K562 (cell line): ENCODE data around the gene FAM53C. TPM values are rescaled to one million over a fixed set of nuclear protein-coding genes. Genes with fewer than 3 reads are reported as not detected.

ENCODE experiments used
- ATAC-seq: fragments of 200-7000 bp; cut with Tn5 transposase; 3 replicates; pipeline ENCODE4 v1.9.1; 2020; ENCODE audit warnings: moderate library complexity
- BruUV-seq: library from RNA; stranded (reverse); fragments of 400-500 nt; replicated peaks from 2 replicates; lab custom pipeline; 2021; lab: Mats Ljungman, UMichigan
- CTCF ChIA-PET: fragments of 300-600 bp; formaldehyde crosslinking; extraction: SDS; loops from one replicate; lab custom pipeline; 2021; ENCODE audit warnings: low intra/inter-chr PET ratio; lab: Yijun Ruan, JAX
- POLR2A ChIA-PET: fragments of 300-600, 350-650 bp; sonication (Branson Sonifier 250); formaldehyde crosslinking; extraction: SDS; loops from one replicate; lab custom pipeline; 2021; ENCODE audit warnings: antibody characterized with exemption, inconsistent platforms; lab: Yijun Ruan, JAX
- DNase-seq, 4 experiments: peaks; one replicate each; pipeline versions ENCODE4 v3.0.0 to v3.0.0-alpha.2; 2011 to 2018; ENCODE audit warnings: low spot score in 3 of 4, mixed read lengths in 3 of 4; ENCODE audit errors: extremely low read depth in 1 of 4
- FAIRE-seq: peaks from 2 replicates; lab custom pipeline; 2011; peaks lifted over from hg19 to GRCh38; lab: Jason Lieb, UNC
- H2AFZ ChIP-seq: 2 replicates; pipeline ENCODE4 v1.6.0; 2011; ENCODE audit warnings: low read depth, low read length, control low read depth, inconsistent platforms
- H3K27ac ChIP-seq: fragments of 200-600 bp; 3 replicates; pipeline ENCODE4 v1.8.0; 2011; ENCODE audit warnings: low read depth, mild to moderate bottlenecking, control low read depth, inconsistent platforms, low read length, moderate library complexity, mixed read lengths; ENCODE audit errors: extremely low read depth
- H3K27me3 ChIP-seq, 2 experiments: fragments of 300-600 bp in 1 of 2; 2 replicates in 1 of 2; 3 replicates in 1 of 2; pipeline versions ENCODE4 v1.6.0 to v1.8.0; 2011; ENCODE audit warnings: inconsistent platforms in 2 of 2, low read length in 2 of 2, mild to moderate bottlenecking in 1 of 2, mixed read lengths in 1 of 2, moderate library complexity in 1 of 2; ENCODE audit not compliant: control insufficient read depth in 2 of 2, insufficient read depth in 2 of 2
- H3K36me3 ChIP-seq: fragments of 300-600 bp; 3 replicates; pipeline ENCODE4 v1.8.0; 2011; ENCODE audit warnings: mild to moderate bottlenecking, low read length, inconsistent platforms; ENCODE audit not compliant: control insufficient read depth, insufficient read depth
- H3K4me1 ChIP-seq, 2 experiments: fragments of 200-600 bp in 1 of 2; replicated peaks in 1 of 2; 2 replicates in 1 of 2; 3 replicates in 1 of 2; pipeline versions ENCODE4 v1.5.1 to v1.8.0; 2011; ENCODE audit warnings: inconsistent platforms in 2 of 2, low read length in 2 of 2, mild to moderate bottlenecking in 1 of 2, mixed read lengths in 1 of 2, moderate library complexity in 1 of 2; ENCODE audit not compliant: control insufficient read depth in 2 of 2, insufficient read depth in 2 of 2
- H3K4me2 ChIP-seq: 2 replicates; pipeline ENCODE4 v1.6.1; 2011; ENCODE audit warnings: low read length, control low read depth, inconsistent platforms, mixed read lengths; ENCODE audit not compliant: insufficient read depth
- H3K4me3 ChIP-seq: fragments of 200-600 bp; sonication (generic), shearing (Covaris generic); 2 replicates; pipeline ENCODE4 v1.5.1; 2016; ENCODE audit warnings: control low read depth, inconsistent platforms
- H3K79me2 ChIP-seq: fragments of 200-600 bp; 3 replicates; pipeline ENCODE4 v1.8.0; 2011; ENCODE audit warnings: low read length, inconsistent platforms; ENCODE audit not compliant: control insufficient read depth, insufficient read depth
- H3K9ac ChIP-seq, 2 experiments: 2 replicates each; pipeline versions ENCODE4 v1.6.0 to v1.6.1; 2011; ENCODE audit warnings: low read depth in 2 of 2, low read length in 2 of 2, control low read depth in 1 of 2, inconsistent platforms in 1 of 2, mild to moderate bottlenecking in 1 of 2, mixed read lengths in 1 of 2; ENCODE audit not compliant: insufficient read depth in 1 of 2
- H3K9me1 ChIP-seq: one replicate; pipeline ENCODE4 v1.6.0; 2011; ENCODE audit warnings: inconsistent platforms, mild to moderate bottlenecking, low read length, moderate library complexity; ENCODE audit not compliant: control insufficient read depth, insufficient read depth
- H3K9me3 ChIP-seq: replicated peaks from 2 replicates; pipeline ENCODE4 v1.5.1; 2011; ENCODE audit warnings: low read depth, low read length, inconsistent platforms; ENCODE audit not compliant: control insufficient read depth, insufficient read depth
- H4K20me1 ChIP-seq: replicated peaks from 2 replicates; pipeline ENCODE4 v1.6.1; 2011; ENCODE audit warnings: low read length, inconsistent platforms, mixed read lengths; ENCODE audit not compliant: control insufficient read depth, insufficient read depth
- ATF1 ChIP-seq, 2 experiments: fragments of 450-650 bp in 1 of 2; IDR thresholded peaks; 2 replicates each; pipeline ENCODE4 v1.6.1; 2016; ENCODE audit warnings: missing compliant biosample characterization in 1 of 2, missing genetic modification characterization in 1 of 2
- CREB1 ChIP-seq, 2 experiments: sonication (generic) in 1 of 2; formaldehyde crosslinking in 1 of 2; IDR thresholded peaks; 2 replicates each; pipeline versions ENCODE4 v1.6.1 to v1.8.0; 2012 to 2022; ENCODE audit warnings: inconsistent platforms in 1 of 2, mild to moderate bottlenecking in 1 of 2, missing genetic modification reagents in 1 of 2, moderate library complexity in 1 of 2
- KAT7 ChIP-seq: sonication (generic); formaldehyde crosslinking; IDR thresholded peaks from 2 replicates; pipeline ENCODE4 v1.8.0; 2022; ENCODE audit warnings: missing genetic modification reagents, mild to moderate bottlenecking, borderline replicate concordance
- MTA3 ChIP-seq: fragments of 450-650 bp; formaldehyde crosslinking; IDR thresholded peaks from 2 replicates; pipeline ENCODE4 v1.6.1; 2017; ENCODE audit warnings: mild to moderate bottlenecking, borderline replicate concordance
- NBN ChIP-seq: fragments of 450-650 bp; IDR thresholded peaks from 2 replicates; pipeline ENCODE4 v1.6.1; 2016; ENCODE audit warnings: low read depth, mild to moderate bottlenecking
- RAD21 ChIP-seq, 2 experiments: fragments of 250-450 bp in 1 of 2; fragments of 450-650 bp in 1 of 2; sonication (Bioruptor Pico) in 1 of 2; formaldehyde crosslinking in 1 of 2; IDR thresholded peaks in 1 of 2; conservative IDR thresholded peaks in 1 of 2; 2 replicates each; pipeline versions ENCODE4 v1.4.0 to v1.8.0; 2020 to 2022; ENCODE audit warnings: mild to moderate bottlenecking in 2 of 2, moderate library complexity in 1 of 2
- SMARCA4 ChIP-seq: fragments of 450-650 bp; IDR thresholded peaks from 2 replicates; pipeline ENCODE4 v1.6.1; 2016
- ZNF23 ChIP-seq: fragments of 250-450 bp; sonication (Bioruptor Pico); IDR thresholded peaks from 2 replicates; pipeline ENCODE4 v1.4.0; 2020; ENCODE audit warnings: mild to moderate bottlenecking
- ZNF431 ChIP-seq: sonication (generic); formaldehyde crosslinking; IDR thresholded peaks from 2 replicates; pipeline ENCODE4 v1.8.0; 2022; ENCODE audit warnings: mild to moderate bottlenecking, missing genetic modification reagents
- WGBS: fragments of 100-300 bp; shearing (Covaris generic); methylation state at CpG from one replicate; pipeline ENCODE4 v1.1.6; 2016; ENCODE audit warnings: low coverage, mixed read lengths; ENCODE audit not compliant: insufficient coverage; ENCODE audit errors: missing lambda C conversion rate; 5-methylcytosine and 5-hydroxymethylcytosine counted together
- in situ Hi-C: fragments of 300-500 bp; cut with MboI; formaldehyde crosslinking; loops from 4 replicates; pipeline ENCODE4 v1.15.0; 2018; ENCODE audit warnings: inconsistent platforms, mixed read lengths
- intact Hi-C: fragments of 100-400 bp; cut with micrococcal nuclease; formaldehyde crosslinking; loops from 2 replicates; pipeline ENCODE4 v1.14.2; 2022
- polyA plus RNA-seq, 8 experiments: library from polyadenylated mRNA; depleted of rRNA in 4 of 8; stranded (reverse) in 5 of 8; unstranded in 3 of 8; fragments of >200 nt; fragmentation: Nextera tagmentation in 2 of 8; fragmentation: Illumina TruSeq in 1 of 8; extraction: Ambion mirVana in 2 of 8; extraction: Trizol in 1 of 8; gene quantifications; 2 replicates each; pipeline versions ENCODE4 v1.2.1 to v1.2.3, GENCODE V29; 2011 to 2014; ENCODE audit warnings: inconsistent platforms in 1 of 8, missing spikeins in 1 of 8
- total RNA-seq, 7 experiments: library from RNA; depleted of rRNA in 6 of 7; stranded (reverse); fragments of >200 nt in 6 of 7; fragmentation: Illumina TruSeq in 2 of 7; extraction: Trizol in 2 of 7; gene quantifications; 2 replicates each; pipeline versions ENCODE4 v1.2.1 to v1.2.3, GENCODE V29; 2011 to 2021; ENCODE audit warnings: low replicate concordance in 1 of 7
- TF ChIP-seq, protein P1 (sequence below): sonication (generic); formaldehyde crosslinking; IDR thresholded peaks from 2 replicates; pipeline ENCODE4 v1.8.1; 2022; ENCODE audit warnings: missing genetic modification reagents
- TF ChIP-seq, protein P2 (sequence below), 3 experiments: fragments of 200-800 bp in 1 of 3; fragments of 250-450 bp in 1 of 3; fragments of 450-650 bp in 1 of 3; sonication (Bioruptor Pico) in 1 of 3; sonication (Bioruptor generic) in 1 of 3; formaldehyde crosslinking in 1 of 3; IDR thresholded peaks; 2 replicates each; pipeline versions ENCODE4 v1.6.1 to v1.8.0; 2016 to 2022; ENCODE audit warnings: mild to moderate bottlenecking in 2 of 3, missing genetic modification characterization in 2 of 3, missing compliant biosample characterization in 1 of 3, moderate library complexity in 1 of 3
- TF ChIP-seq, protein P3 (sequence below), 3 experiments: fragments of 200-800 bp in 1 of 3; sonication (Bioruptor generic) in 1 of 3; sonication (generic) in 1 of 3; formaldehyde crosslinking in 1 of 3; IDR thresholded peaks; 2 replicates each; pipeline versions ENCODE4 v1.6.1 to v1.8.0; 2016 to 2022; ENCODE audit warnings: mild to moderate bottlenecking in 2 of 3, missing compliant biosample characterization in 2 of 3, missing genetic modification characterization in 2 of 3, missing genetic modification reagents in 1 of 3

FAM53C gene
- total and polyA plus RNA-seq, 9 of the 15 experiments (the other 6 are each of a cell fraction or from before 2014, with no cell fraction given), result 9.7 to 38.5 (median 25.2) TPM

DNA sequence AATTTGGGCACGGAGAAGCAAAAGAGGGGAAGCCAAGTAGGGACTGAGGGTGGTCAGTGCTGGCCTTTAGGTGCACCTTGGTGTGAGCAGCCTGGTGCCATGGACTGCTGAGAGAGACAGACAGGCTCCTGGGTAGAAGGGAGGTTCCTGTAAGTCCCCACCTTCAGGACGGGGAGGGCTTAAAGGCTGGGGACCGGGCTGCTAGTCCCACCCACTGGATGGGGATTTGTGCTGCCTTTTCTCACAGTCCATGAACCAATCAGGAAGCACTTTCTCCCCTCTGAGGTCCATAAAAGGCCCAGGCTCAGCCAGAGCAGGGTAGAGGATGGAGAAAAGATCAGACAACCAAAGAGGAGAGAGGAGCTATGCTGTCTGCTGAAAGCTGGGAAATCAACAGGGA lies 21.7 kb upstream of the FAM53C start:
- H3K4me3 ChIP-seq, result no peak overlapping the region
- intact Hi-C loops (no loop called here), in situ Hi-C loops (no loop called here)
- ATAC-seq (peak; percentile 48), DNase-seq (no peak), FAIRE-seq (no peak)
- ChIA-PET CTCF (no interaction called here), POLR2A (interaction anchor here (0.6 to 6.8 kb wide), 8 partner anchors 10 to 608 kb away, joined by 3 to 31 read pairs (median 3); partner anchors contain the start of genes CDC25C and FAM53C)
- no peak overlapping the region for H3K4me2 ChIP-seq
- no peaks in the 10 kb centered on the region for H3K79me2 ChIP-seq
- no peaks in the 10 kb centered on the region for H4K20me1 ChIP-seq
- peaks cover 31% of the 10 kb centered on the region; the same call in 1 of the 3 replicates for H3K36me3 ChIP-seq
- H3K9ac ChIP-seq, result no peak overlapping the region
- WGBS, result 69% methylated on average over 3 of the region's 3 CpGs
- no TSS peak for BruUV-seq
- H3K9me3 ChIP-seq, result no peaks in the 10 kb centered on the region
- no peak overlapping the region for H2AFZ ChIP-seq
- H3K27me3 ChIP-seq, result no peaks in the 10 kb centered on the region
- H3K27ac ChIP-seq, result no peak overlapping the region
- H3K9me1 ChIP-seq, result no peaks in the 10 kb centered on the region
- no peaks in the 10 kb centered on the region for H3K4me1 ChIP-seq
- TF ChIP-seq CREB1 (IDR thresholded peaks at IDR 0.05) (no peak), CREB1 (CRISPR knock-in tag; IDR thresholded peaks at IDR 0.05) (no peak), MTA3 (no peak), KAT7 (CRISPR knock-in tag) (no peak), RAD21 (CRISPR knock-in tag; conservative IDR thresholded peaks at IDR 0.05 in 1 of 2, IDR thresholded peaks at IDR 0.05 in 1 of 2) (no peak), ZNF431 (no peak), ATF1 (CRISPR knock-in tag; IDR thresholded peaks at IDR 0.05) (no peak), ATF1 (tag; IDR thresholded peaks at IDR 0.05) (no peak), NBN (no peak), ZNF23 (CRISPR knock-in tag) (no peak), SMARCA4 (no peak)
- TF ChIP-seq, protein P1, sequence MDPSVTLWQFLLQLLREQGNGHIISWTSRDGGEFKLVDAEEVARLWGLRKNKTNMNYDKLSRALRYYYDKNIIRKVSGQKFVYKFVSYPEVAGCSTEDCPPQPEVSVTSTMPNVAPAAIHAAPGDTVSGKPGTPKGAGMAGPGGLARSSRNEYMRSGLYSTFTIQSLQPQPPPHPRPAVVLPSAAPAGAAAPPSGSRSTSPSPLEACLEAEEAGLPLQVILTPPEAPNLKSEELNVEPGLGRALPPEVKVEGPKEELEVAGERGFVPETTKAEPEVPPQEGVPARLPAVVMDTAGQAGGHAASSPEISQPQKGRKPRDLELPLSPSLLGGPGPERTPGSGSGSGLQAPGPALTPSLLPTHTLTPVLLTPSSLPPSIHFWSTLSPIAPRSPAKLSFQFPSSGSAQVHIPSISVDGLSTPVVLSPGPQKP, result no peak
- TF ChIP-seq, protein P2, sequence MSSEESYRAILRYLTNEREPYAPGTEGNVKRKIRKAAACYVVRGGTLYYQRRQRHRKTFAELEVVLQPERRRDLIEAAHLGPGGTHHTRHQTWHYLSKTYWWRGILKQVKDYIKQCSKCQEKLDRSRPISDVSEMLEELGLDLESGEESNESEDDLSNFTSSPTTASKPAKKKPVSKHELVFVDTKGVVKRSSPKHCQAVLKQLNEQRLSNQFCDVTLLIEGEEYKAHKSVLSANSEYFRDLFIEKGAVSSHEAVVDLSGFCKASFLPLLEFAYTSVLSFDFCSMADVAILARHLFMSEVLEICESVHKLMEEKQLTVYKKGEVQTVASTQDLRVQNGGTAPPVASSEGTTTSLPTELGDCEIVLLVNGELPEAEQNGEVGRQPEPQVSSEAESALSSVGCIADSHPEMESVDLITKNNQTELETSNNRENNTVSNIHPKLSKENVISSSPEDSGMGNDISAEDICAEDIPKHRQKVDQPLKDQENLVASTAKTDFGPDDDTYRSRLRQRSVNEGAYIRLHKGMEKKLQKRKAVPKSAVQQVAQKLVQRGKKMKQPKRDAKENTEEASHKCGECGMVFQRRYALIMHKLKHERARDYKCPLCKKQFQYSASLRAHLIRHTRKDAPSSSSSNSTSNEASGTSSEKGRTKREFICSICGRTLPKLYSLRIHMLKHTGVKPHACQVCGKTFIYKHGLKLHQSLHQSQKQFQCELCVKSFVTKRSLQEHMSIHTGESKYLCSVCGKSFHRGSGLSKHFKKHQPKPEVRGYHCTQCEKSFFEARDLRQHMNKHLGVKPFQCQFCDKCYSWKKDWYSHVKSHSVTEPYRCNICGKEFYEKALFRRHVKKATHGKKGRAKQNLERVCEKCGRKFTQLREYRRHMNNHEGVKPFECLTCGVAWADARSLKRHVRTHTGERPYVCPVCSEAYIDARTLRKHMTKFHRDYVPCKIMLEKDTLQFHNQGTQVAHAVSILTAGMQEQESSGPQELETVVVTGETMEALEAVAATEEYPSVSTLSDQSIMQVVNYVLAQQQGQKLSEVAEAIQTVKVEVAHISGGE (CRISPR knock-in tag; IDR thresholded peaks at IDR 0.05), result no peak
- TF ChIP-seq, protein P3, sequence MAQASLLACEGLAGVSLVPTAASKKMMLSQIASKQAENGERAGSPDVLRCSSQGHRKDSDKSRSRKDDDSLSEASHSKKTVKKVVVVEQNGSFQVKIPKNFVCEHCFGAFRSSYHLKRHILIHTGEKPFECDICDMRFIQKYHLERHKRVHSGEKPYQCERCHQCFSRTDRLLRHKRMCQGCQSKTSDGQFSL (CRISPR knock-in tag; IDR thresholded peaks at IDR 0.05), result no peak
- TF ChIP-seq, protein P3 (tag; IDR thresholded peaks at IDR 0.05), result no peak
